Fibroblast of pulmonary artery (primary cell): Measurements from ENCODE around the gene TXNRD2.
A peak's percentile ranks its signal among the peaks of the same experiment; 100 is the strongest.
"Not testable (repeated sequence)": the region's sequence is repeated elsewhere in the genome, so short reads cannot be mapped to it uniquely, and the experiment has no call there.

Experiments used
- DNase-seq: peaks from one replicate; pipeline ENCODE4 v3.0.0-alpha.2; 2010; ENCODE audit warnings: low read depth
- H3K4me3 ChIP-seq: replicated peaks from 2 replicates; pipeline ENCODE4 v1.5.1; 2011; ENCODE audit warnings: low read depth, mild to moderate bottlenecking, control low read depth, low read length, moderate library complexity
- CTCF ChIP-seq: IDR thresholded peaks from 2 replicates; pipeline ENCODE4 v1.5.1; 2011; ENCODE audit warnings: mild to moderate bottlenecking, control low read depth, low read length, inconsistent platforms; ENCODE audit errors: missing control alignments

TXNRD2 gene

GRCh38 chr22:19885841-19886592, 55.6 kb downstream of the TXNRD2 start:
- TF ChIP-seq CTCF = no peak
- H3K4me3 ChIP-seq = no peak overlapping the region
- no peak for DNase-seq

- no peak for TF ChIP-seq CTCF
- DNase-seq = no peak
- no peak overlapping the region for H3K4me3 ChIP-seq
These were observed 56.5 kb downstream of the TXNRD2 start for GRCh38 chr22:19884954-19885751.

GRCh38 chr22:19884161-19884953, 57.3 kb downstream of the TXNRD2 start:
- no peak for DNase-seq
- TF ChIP-seq CTCF = no peak
- H3K4me3 ChIP-seq = no peak overlapping the region

- not testable (repeated sequence) for H3K4me3 ChIP-seq, DNase-seq
These were observed 58.2 kb downstream of the TXNRD2 start for GRCh38 chr22:19883446-19883845.

GRCh38 chr22:19882446-19883381, 58.9 kb downstream of the TXNRD2 start:
- H3K4me3 ChIP-seq = no peak overlapping the region
- no peak for DNase-seq
- no peak for TF ChIP-seq CTCF

- H3K4me3 ChIP-seq = peak overlapping the region; percentile 10
- TF ChIP-seq CTCF = no peak
- peak; percentile 97 for DNase-seq
These were observed 60.6 kb downstream of the TXNRD2 start for GRCh38 chr22:19880786-19881569.
